Gastroesophageal sphincter (tissue), 4 donors: ENCODE results near the gene GJD4. TPM values are rescaled to one million over a fixed set of nuclear protein-coding genes. Genes with fewer than 3 reads are reported as not detected.

ENCODE experiments used
- ATAC-seq: fragments of 150-250 bp; one replicate; pipeline ENCODE4 v1.9.1; 2016; ENCODE audit warnings: mild to moderate bottlenecking, moderate library complexity
- H3K27ac ChIP-seq, 4 donors: fragments of 200-600 bp; sonication (generic) in 3 of 4; 1 replicate in 3 of 4; 2 replicates in 1 of 4; pipeline ENCODE4 v1.5.1; 2016 to 2019
- H3K27me3 ChIP-seq: fragments of 200-600 bp; sonication (generic); one replicate; pipeline ENCODE4 v1.5.1; 2019
- H3K36me3 ChIP-seq, 2 donors: fragments of 200-600 bp; sonication (generic); one replicate each; pipeline ENCODE4 v1.5.1; 2019; ENCODE audit warnings: control low read depth in 1 of 2
- H3K4me1 ChIP-seq, 3 donors: fragments of 200-600 bp; sonication (generic); 1 replicate in 2 of 3; 2 replicates in 1 of 3; pipeline ENCODE4 v1.5.1; 2016 to 2019; ENCODE audit warnings: control low read depth in 2 of 3
- H3K4me3 ChIP-seq, 2 donors: fragments of 200-600 bp; sonication (generic); one replicate each; pipeline ENCODE4 v1.5.1; 2019; ENCODE audit warnings: mild to moderate bottlenecking in 1 of 2, moderate library complexity in 1 of 2
- H3K9me3 ChIP-seq, 3 donors: fragments of 200-600 bp; sonication (generic); one replicate each; pipeline ENCODE4 v1.5.1; 2017 to 2019; ENCODE audit warnings: control low read depth in 2 of 3
- CTCF ChIP-seq, 4 experiments: fragments of 200-600 bp in 2 of 4; fragments of 450-650 bp in 2 of 4; sonication (generic) in 1 of 4; IDR thresholded peaks; one replicate each; pipeline ENCODE4 v1.5.1; 2017 to 2019; ENCODE audit warnings: antibody characterized with exemption in 4 of 4, mild to moderate bottlenecking in 2 of 4, moderate library complexity in 2 of 4
- EP300 ChIP-seq: sonication (generic); formaldehyde crosslinking; IDR thresholded peaks from one replicate; pipeline ENCODE4 v1.6.1; 2017; ENCODE audit warnings: antibody characterized with exemption, mild to moderate bottlenecking
- POLR2A ChIP-seq, 2 donors: fragments of 450-650 bp; IDR thresholded peaks; one replicate each; pipeline ENCODE4 v1.6.1; 2017; ENCODE audit warnings: antibody characterized with exemption in 2 of 2, mild to moderate bottlenecking in 2 of 2, moderate library complexity in 1 of 2
- POLR2AphosphoS5 ChIP-seq: sonication (generic); formaldehyde crosslinking; IDR thresholded peaks from one replicate; pipeline ENCODE4 v1.6.1; 2017; ENCODE audit warnings: antibody characterized with exemption
- WGBS, 2 donors: methylation state at CpG; one replicate each; pipeline ENCODE4 v1.1.5; 2018; ENCODE audit warnings: low coverage in 1 of 2; 5-methylcytosine and 5-hydroxymethylcytosine counted together
- total RNA-seq, 4 donors: library from RNA; depleted of rRNA; stranded (reverse); fragments of >200 nt; gene quantifications; one replicate each; pipeline ENCODE4 v1.1.0, GENCODE V29; 2016

The GJD4 gene
- total RNA-seq, result not detected

GRCh38 chr10:35605191-35605590, at the start of gene GJD4:
Gene GJD4, plus strand, starts transcription at chr10:35605341. Its CDS starts 227 bp downstream, at chr10:35605568.
- WGBS, 2 donors, result 65 to 67% methylated on average over 7 of the region's 8 CpGs
- no peak for ATAC-seq
- Histone ChIP-seq H3K9me3 (peaks cover 0 to 7% (median 0%) of the 10 kb centered on the region in 3 donors), H3K36me3 (no peaks in the 10 kb centered on the region), H3K27me3 (peaks cover 43% of the 10 kb centered on the region), H3K4me3 (no peak within 1 kb of the TSS), H3K27ac (no peak within 1 kb of the TSS), H3K4me1 (peaks cover 0 to 12% (median 5%) of the 10 kb centered on the region in 3 donors)
- TF ChIP-seq EP300 (no peak), POLR2AphosphoS5 (no peak), POLR2A (IDR thresholded peaks at IDR 0.05) (no peak), CTCF (IDR thresholded peaks at IDR 0.05) (no peak)

DNA sequence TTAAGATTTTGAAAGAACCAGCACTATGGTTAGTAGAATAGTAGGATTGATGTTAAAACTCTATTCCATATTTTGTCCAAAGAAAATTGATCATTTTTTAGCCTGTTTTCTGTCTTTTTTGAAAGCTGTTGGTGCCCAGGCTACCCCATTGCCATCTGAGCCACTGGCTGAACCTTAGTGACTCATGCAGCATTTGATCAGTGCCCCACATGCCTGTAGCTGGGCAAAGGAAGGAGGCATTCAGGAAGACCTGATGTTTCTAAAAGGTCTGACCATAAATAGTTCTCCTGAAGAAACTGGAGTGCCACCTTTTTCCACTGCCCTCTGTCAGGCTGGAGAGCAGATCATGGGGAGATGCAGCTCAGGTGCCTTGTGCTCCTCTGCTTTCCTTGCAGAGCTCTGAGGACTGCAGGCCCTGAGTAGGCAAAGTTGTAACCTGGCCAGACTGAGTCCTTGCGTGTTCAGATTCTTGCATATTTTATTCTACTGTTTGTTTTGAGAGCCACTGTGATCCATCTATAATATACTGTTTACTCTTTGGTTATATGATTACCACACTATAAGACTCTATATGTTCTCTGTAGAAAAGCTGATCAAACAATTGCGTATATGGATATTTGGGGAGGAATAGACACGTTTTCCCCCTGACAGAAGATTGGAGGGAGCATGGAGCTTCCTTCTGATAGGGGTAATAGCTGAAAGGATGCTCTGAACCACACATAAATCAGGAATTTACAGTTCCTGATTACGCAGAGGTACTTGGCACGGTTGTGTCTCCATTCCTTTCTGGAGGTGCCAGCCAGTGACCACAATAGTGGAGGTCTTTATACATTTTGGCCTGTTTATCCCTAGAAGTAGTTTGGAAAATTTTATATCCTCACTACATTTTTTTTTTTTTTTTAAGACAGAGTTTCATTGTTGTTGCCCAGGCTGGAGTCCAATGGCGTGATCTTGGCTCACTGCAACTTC, 48.9 kb upstream of the GJD4 start:
- ATAC-seq, result no peak
- TF ChIP-seq CTCF (IDR thresholded peaks at IDR 0.05) (no peak), POLR2A (IDR thresholded peaks at IDR 0.05) (no peak), EP300 (no peak), POLR2AphosphoS5 (no peak)
- Histone ChIP-seq H3K27me3 (no peaks in the 10 kb centered on the region), H3K4me3 (no peak overlapping the region), H3K36me3 (peaks cover 0 to 47% of the 10 kb centered on the region in 2 donors), H3K27ac (no peak overlapping the region), H3K9me3 (no peaks in the 10 kb centered on the region), H3K4me1 (no peaks in the 10 kb centered on the region)
- 89 to 92% methylated on average over 5 to 6 of the region's 6 CpGs for WGBS, 2 donors

DNA sequence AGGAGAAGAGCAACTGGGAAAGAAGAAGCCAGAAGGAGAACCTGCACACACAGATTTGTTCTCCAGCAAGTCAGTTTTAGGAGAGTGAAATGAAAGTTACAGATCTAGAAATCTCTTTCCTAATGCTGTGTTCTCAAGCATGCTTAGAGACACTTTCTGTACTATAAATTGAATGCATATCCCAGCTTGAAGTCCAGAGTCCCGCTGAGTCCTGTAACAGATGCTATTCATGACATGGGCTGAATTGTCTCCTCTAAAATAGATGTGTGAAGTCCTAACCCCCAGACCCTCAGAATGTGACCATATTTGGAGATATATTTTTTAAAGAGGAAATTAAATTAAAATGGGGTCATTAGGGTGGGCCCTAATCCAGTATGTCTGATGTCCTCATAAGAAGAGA, 46.9 kb upstream of the GJD4 start:
- Histone ChIP-seq H3K27me3 (no peaks in the 10 kb centered on the region), H3K9me3 (no peaks in the 10 kb centered on the region), H3K4me3 (no peak overlapping the region), H3K4me1 (peaks cover 0 to 3% (median 0%) of the 10 kb centered on the region in 3 donors), H3K27ac (no peak overlapping the region), H3K36me3 (peaks cover 0 to 44% of the 10 kb centered on the region in 2 donors)
- WGBS, 2 donors, result 100% methylated on average over 1 of the region's 1 CpG
- TF ChIP-seq POLR2AphosphoS5, result no peak
- no peak for TF ChIP-seq POLR2A (IDR thresholded peaks at IDR 0.05)
- no peak for TF ChIP-seq EP300
- no peak for TF ChIP-seq CTCF (IDR thresholded peaks at IDR 0.05)
- ATAC-seq, result no peak

- no peaks in the 10 kb centered on the region for H3K27me3 ChIP-seq
- no CpG with 5 or more reads among the region's 5 CpGs for WGBS, 2 donors
- TF ChIP-seq POLR2AphosphoS5 (no peak), EP300 (no peak), CTCF (IDR thresholded peaks at IDR 0.05) (no peak), POLR2A (IDR thresholded peaks at IDR 0.05) (no peak)
- H3K4me1 ChIP-seq, result peaks cover 0 to 14% (median 4%) of the 10 kb centered on the region in 3 donors
- H3K9me3 ChIP-seq, result no peaks in the 10 kb centered on the region
- no peak overlapping the region for H3K4me3 ChIP-seq
- H3K27ac ChIP-seq, result no peak overlapping the region
- H3K36me3 ChIP-seq, result peaks cover 0 to 33% of the 10 kb centered on the region in 2 donors
- no peak for ATAC-seq
Measured at GRCh38 chr10:35559416-35559815, 45.7 kb upstream of the GJD4 start.
